ENCODE results near the gene SFTPD. TPM values are rescaled to one million over a fixed set of nuclear protein-coding genes. Genes with fewer than 3 reads are reported as not detected.
"Not testable (repeated sequence)": the region's sequence is repeated elsewhere in the genome, so short reads cannot be mapped to it uniquely, and the experiment has no call there.

SFTPD gene
- total RNA-seq = not detected in 2 replicates

GRCh38 chr10:79948976-79949722, at the start of gene SFTPD:
TSS of gene SFTPD (minus strand) at chr10:79949105. CDS start at chr10:79946659, 2,446 bp downstream.
- no peak for DNase-seq (ENCODE audit: low read depth in 2 of 2)

- no peak for DNase-seq (ENCODE audit: low read depth in 2 of 2)
Measured at GRCh38 chr10:79995979-79996634, 47.2 kb upstream of the SFTPD start.

DNA sequence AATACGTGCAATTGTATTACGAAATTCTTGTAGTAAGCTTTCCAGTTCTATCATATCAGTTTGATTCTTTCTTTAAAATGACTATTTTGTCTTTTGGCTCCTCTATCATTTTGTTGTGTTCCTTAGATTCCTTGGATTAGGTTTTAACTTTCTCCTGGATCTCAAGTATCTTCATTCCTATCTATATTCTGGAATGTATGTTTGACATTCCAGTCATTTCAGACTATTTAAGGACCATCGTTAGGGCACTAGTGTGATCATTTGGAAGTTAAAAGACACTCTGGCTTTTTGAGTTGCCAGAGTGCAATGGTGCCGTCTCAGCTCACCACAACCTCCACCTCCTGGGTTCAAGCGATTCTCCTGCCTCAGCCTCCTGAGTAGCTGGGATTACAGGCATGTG, 45.7 kb upstream of the SFTPD start:
- DNase-seq (ENCODE audit: low read depth in 2 of 2) = no peak

- DNase-seq (ENCODE audit: low read depth in 2 of 2) = not testable (repeated sequence)
Measured at GRCh38 chr10:79988199-79988598, 39.3 kb upstream of the SFTPD start.

GRCh38 chr10:79986661-79987060, 37.8 kb upstream of the SFTPD start:
- not testable (repeated sequence) for DNase-seq (ENCODE audit: low read depth in 2 of 2)

DNA sequence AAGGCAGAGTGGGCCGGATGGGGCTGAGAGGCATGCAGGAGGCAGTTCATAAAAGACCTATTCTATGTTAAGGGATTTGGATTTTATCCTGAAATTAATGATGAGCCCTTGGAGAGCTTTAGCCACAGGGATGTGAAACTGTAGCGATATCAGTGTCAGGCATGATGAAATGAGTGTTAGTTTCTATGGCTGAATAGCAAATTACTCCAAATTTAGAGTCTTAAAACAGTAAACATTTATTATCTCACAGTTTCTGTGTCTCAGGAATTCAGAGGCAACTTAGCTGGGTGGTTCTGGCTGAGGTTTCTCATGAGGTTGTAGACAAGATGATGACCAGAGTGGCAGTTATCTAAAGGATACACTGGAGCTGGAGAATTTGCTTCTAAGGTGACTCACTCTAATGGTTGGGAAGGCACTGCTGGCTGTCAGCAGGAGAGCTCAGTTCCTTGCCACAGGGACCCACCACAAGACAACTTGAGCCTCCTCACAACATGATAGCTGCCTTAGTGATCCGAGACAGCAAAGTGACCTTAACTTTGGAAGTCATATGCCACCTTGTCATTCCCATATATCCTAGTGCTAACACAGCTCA, 36.7 kb upstream of the SFTPD start:
- DNase-seq (ENCODE audit: low read depth in 2 of 2) = no peak

- DNase-seq (ENCODE audit: low read depth in 2 of 2) = no peak
Measured at GRCh38 chr10:79984851-79985250, 35.9 kb upstream of the SFTPD start.

GRCh38 chr10:79983286-79983909, 34.5 kb upstream of the SFTPD start:
- DNase-seq (ENCODE audit: low read depth in 2 of 2) = no peak

DNA sequence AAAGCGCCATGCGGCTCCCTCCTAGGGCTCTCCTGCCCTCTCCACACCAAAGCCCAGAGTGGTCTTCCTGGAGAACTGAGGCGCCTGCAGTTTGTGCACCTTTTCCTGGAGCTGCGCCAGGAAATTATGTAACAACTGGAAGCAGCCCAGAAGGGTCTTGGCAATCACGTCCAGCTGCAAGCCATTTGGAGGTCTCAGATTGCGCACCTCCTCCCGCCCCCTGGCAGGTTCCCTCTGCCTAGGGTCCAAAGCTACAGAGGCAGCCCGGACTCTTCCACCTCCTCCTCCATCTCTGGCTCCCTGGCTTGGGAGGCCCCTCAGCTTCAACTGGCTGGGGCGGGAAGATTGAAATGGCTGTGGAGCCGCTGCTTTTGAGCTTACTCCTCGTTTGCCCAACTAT, 34.0 kb upstream of the SFTPD start:
- no peak for DNase-seq (ENCODE audit: low read depth in 2 of 2)

DNA sequence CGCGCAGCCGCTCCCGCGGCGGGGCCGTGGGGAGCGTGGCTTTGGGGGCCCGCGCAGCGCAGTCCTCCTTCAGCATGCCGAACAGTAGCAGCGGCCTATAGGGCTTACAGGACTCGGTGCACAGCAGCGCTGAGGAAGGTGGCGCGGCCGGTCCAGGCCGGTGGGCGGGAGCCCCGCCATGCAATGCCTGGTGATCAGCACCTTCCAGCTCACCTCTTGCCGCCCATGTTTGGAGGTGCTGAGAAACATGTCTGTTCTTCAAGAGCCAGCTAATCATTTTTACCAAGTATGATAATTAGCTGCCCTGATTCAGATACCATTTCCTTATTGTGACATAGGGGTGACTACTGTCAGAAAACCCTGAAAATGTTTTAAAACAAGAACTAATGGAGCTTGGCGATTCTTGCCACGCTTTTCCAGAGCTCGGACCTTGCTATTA, 33.5 kb upstream of the SFTPD start:
- DNase-seq (ENCODE audit: low read depth in 2 of 2) = peak; percentile 3 to 16

- DNase-seq (ENCODE audit: low read depth in 2 of 2) = peak; percentile 12 to 28
Measured at GRCh38 chr10:79981450-79982361, 32.8 kb upstream of the SFTPD start.

DNA sequence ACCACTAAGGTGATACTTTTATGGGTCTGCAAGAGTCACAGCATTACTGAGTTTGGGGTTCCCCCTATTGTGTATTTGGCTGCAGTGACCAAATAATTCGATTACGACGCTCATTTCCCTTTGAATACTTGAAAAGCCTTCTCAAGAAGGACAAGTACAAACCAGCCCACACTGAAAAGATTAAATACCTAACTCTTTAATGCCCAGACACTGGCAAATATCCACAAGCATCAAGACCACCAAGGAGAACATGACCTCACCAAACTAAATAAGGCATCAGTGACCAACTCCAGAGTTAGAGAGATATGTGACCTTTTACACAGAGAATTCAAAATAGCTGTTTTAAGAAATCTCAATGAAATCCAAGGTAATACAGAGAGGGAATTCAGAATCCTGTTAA, 31.8 kb upstream of the SFTPD start:
- no peak for DNase-seq (ENCODE audit: low read depth in 2 of 2)

- DNase-seq (ENCODE audit: low read depth in 2 of 2) = no peak
Measured at GRCh38 chr10:79979976-79980687, 31.2 kb upstream of the SFTPD start.

- DNase-seq (ENCODE audit: low read depth in 2 of 2) = no peak
Measured at GRCh38 chr10:79979310-79979975, 30.5 kb upstream of the SFTPD start.

- no peak for DNase-seq (ENCODE audit: low read depth in 2 of 2)
Measured at GRCh38 chr10:79976999-79977398, 28.1 kb upstream of the SFTPD start.

DNA sequence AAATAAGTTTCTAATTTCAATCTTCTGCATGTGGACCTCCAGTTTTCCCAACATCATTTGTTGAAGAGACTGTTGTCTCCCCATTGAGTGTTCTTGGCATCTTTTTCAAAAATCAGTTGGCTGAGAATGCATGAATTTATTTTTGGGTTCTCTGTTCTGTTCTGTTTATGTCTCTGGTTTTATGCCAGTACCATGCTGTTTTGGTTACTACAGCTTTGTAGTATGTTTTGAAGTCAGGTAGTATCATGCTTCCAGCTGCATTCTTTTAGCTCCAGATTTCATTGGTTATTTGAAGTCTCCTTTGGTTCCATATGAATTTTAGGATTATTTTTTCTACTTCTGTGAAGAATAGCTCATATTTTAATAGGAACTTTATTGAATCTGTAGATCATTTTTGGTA, 21.2 kb upstream of the SFTPD start:
- no peak for DNase-seq (ENCODE audit: low read depth in 2 of 2)

DNA sequence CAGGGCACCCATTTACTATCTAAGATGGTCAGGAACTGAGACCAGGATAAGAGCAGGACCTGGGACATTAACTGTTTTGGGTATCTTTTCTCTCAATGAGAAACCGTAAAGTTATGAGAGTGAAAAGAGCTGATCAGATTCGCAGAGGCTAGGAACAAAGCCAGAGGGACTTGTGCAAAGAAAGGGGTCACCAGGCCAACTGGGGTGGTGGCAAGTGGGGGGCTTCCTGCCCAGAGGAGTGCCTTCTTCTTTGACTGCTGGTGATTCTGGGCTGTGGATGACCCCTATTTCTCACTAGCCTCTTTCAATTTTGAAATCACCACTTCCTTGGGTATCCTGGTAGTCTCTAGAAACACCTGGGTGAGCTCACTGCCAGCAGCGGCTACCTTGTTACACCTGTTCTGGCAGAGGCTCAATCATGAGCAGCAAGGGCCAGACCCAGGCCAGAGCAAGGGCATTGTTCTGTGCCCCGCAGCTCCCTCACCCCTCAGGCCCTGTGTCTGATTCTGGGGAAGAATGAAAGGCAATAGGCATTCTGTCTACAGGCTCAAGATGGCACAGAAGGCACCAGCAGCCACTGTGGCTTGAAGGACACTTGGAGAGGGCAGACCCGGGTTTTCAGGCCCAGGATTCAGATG, 999 bp downstream of the SFTPD start:
- DNase-seq (ENCODE audit: low read depth in 2 of 2) = no peak

DNA sequence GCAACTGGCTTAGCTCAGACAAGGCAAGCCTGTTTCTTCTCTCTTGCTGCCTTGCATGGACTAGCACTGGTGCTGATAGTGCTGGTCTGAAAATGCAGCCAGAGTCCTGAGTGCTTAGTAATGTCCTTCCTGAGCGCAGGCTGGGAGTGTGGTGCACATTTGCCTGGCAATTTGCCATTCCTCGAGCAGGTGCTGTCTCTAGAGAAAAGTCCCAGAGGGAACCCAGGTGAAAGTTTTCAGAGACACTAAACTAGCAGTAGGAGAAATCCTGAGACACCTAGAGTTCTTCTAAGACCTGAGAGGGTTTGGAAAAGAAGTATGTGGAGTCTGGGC, 1.9 kb downstream of the SFTPD start:
- peak; percentile 28 to 44 for DNase-seq (ENCODE audit: low read depth in 2 of 2)

- DNase-seq (ENCODE audit: low read depth in 2 of 2) = no peak
Measured at GRCh38 chr10:79946271-79947082, 2.4 kb downstream of the SFTPD start.

Measured in lung microvascular endothelial cell (primary cell).